A673 (cell line): ENCODE data around the gene NDUFAF2.

Source experiments
- EZH2 ChIP-seq: fragments of 200-600 bp; sonication (generic); IDR thresholded peaks from 2 replicates; pipeline ENCODE4 v1.6.1; 2017; ENCODE audit warnings: borderline replicate concordance, low read depth, mild to moderate bottlenecking, mixed read lengths, antibody characterized with exemption, low read length; ENCODE audit not compliant: poor library complexity, severe bottlenecking
- TF ChIP-seq, protein P1 (sequence below): fragments of 300-800, 200-600 bp; sonication (generic); conservative IDR thresholded peaks from 2 replicates; pipeline ENCODE4 v1.5.1; 2017; ENCODE audit warnings: low read depth, mild to moderate bottlenecking, antibody characterized with exemption, low read length, moderate library complexity, mixed read lengths

DNA sequence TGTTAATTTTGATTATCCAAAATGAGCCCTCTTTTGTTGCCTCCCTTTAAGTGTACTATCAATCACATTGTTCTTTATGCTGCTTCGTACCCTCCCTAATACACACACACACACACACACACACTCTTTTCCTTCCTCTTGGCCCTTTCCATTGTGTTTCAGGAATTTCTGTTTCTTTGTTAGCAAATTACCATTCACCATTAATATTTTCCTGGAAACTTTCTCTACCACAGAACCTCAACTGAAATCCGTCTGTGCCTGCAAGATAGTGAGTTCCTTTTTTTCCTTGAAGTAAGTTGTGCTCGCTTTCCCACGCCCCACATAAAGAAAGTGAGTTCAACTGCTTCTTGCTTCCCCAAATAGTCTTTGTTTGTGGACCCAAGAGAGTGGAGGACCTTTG lies 155.4 kb downstream of the NDUFAF2 start:
- TF ChIP-seq, protein P1, sequence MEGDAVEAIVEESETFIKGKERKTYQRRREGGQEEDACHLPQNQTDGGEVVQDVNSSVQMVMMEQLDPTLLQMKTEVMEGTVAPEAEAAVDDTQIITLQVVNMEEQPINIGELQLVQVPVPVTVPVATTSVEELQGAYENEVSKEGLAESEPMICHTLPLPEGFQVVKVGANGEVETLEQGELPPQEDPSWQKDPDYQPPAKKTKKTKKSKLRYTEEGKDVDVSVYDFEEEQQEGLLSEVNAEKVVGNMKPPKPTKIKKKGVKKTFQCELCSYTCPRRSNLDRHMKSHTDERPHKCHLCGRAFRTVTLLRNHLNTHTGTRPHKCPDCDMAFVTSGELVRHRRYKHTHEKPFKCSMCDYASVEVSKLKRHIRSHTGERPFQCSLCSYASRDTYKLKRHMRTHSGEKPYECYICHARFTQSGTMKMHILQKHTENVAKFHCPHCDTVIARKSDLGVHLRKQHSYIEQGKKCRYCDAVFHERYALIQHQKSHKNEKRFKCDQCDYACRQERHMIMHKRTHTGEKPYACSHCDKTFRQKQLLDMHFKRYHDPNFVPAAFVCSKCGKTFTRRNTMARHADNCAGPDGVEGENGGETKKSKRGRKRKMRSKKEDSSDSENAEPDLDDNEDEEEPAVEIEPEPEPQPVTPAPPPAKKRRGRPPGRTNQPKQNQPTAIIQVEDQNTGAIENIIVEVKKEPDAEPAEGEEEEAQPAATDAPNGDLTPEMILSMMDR: no peak
- TF ChIP-seq EZH2: no peak
